ENCODE measurements around the gene MED8. TPM values are rescaled to one million over a fixed set of nuclear protein-coding genes. Genes with fewer than 3 reads are reported as not detected.
"Not testable (repeated sequence)": the region's sequence is repeated elsewhere in the genome, so short reads cannot be mapped to it uniquely, and the experiment has no call there.

The MED8 gene
- total RNA-seq, 2 donors from 2014 or later, result 39.2 to 51.3 TPM

DNA sequence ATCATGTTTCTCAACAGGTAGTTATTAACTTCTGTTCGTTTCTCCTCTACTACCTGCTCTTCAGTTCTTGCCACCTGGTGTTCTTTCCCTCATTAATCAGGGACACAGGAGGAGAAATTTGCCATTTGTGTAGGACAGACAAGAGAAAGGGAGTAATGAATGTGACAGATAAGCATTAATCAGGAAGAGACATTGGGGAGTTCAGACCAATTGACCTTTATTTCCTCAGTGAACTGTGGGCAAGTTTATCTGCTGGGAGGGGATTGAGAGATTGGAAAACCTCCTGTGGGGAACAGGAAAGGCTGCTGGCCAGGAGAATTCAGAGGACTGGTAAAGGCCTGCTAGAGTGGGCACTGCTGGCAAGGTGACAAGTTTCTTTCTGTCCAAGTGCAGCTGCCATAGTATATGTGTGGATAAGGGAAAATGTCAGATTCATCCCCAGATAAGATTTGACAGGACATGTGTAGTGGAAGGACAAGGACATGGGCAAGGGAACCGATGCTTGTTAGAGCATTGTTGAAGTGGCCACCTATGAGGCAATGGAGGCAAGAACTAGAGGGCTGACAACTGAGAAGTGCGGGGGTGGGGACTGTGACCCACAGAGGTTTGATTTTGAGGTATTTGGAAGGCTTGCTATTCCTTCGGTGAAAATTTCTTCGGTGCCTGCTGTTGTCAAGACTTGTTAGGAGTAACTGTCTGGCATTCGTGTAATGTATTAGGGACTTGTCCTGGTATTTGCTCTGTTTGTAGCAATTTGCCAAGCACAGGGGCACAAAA is 12.7 kb upstream of the MED8 start:
- H3K36me3 ChIP-seq, result peaks cover 9% of the 10 kb centered on the region

DNA sequence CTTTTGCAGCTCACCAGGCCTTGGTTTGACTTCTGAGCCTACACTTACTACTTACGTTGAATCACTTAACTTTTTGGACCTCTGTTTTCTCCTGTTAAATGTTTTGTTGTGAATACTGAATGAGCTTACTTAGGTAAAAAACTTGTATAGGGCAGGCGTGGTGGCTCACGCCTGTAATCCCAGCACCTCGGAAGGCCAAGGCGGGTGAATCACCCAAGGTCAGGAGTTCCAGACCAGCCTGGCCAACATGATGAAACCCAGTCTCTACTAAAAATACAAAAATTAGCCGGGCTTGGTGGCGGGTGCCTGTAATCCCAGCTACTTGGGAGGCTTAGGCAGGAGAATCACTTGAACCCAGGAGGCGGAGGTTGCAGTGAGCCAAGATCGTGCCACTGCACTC is 10.8 kb upstream of the MED8 start:
- H3K27me3 ChIP-seq; intact Hi-C loops (cut with DNase I); DNase-seq; H3K27ac ChIP-seq; H3K9me3 ChIP-seq; H3K36me3 ChIP-seq; H3K9ac ChIP-seq (ENCODE audit: low read depth in 2 of 2, low read length in 2 of 2); H3K4me1 ChIP-seq; H3K4me3 ChIP-seq: not testable (repeated sequence)

More for the DNA sequence above, 12.7 kb upstream of the MED8 start:
- no peak overlapping the region for H3K4me3 ChIP-seq
- H3K9ac ChIP-seq (ENCODE audit: low read depth in 2 of 2, low read length in 2 of 2), result no peak overlapping the region
- H3K27me3 ChIP-seq, result no peaks in the 10 kb centered on the region
- intact Hi-C loops (cut with DNase I), result no loop called here
- DNase-seq, result no peak
- H3K4me1 ChIP-seq, result peaks cover 11% of the 10 kb centered on the region
- H3K27ac ChIP-seq, result no peak overlapping the region
- no peaks in the 10 kb centered on the region for H3K9me3 ChIP-seq
- TF ChIP-seq, protein P1, sequence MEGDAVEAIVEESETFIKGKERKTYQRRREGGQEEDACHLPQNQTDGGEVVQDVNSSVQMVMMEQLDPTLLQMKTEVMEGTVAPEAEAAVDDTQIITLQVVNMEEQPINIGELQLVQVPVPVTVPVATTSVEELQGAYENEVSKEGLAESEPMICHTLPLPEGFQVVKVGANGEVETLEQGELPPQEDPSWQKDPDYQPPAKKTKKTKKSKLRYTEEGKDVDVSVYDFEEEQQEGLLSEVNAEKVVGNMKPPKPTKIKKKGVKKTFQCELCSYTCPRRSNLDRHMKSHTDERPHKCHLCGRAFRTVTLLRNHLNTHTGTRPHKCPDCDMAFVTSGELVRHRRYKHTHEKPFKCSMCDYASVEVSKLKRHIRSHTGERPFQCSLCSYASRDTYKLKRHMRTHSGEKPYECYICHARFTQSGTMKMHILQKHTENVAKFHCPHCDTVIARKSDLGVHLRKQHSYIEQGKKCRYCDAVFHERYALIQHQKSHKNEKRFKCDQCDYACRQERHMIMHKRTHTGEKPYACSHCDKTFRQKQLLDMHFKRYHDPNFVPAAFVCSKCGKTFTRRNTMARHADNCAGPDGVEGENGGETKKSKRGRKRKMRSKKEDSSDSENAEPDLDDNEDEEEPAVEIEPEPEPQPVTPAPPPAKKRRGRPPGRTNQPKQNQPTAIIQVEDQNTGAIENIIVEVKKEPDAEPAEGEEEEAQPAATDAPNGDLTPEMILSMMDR (IDR thresholded peaks at IDR 0.05), result no peak

DNA sequence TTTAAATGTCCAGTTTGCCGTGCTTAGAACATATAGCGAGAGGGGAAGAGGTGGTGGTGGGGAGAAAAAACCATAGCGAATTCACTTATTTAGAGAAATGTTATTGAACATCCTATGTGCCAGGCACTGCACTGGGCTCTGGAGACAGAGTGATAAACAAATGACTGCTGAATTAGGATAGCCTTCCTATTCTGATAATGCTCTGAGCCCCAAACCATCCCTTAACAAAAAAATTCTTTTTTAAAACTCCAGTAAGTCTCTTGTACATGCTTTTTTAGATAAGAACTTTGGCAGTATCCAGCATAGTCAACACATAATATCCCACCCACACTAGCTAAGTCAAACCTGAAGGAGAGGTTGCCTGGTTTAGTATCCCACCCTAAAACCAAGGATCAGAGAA is 8.6 kb upstream of the MED8 start:
- intact Hi-C loops (cut with DNase I), result no loop called here
- H3K4me1 ChIP-seq, result no peaks in the 10 kb centered on the region
- H3K9ac ChIP-seq (ENCODE audit: low read depth in 2 of 2, low read length in 2 of 2), result no peak overlapping the region
- no peak overlapping the region for H3K27ac ChIP-seq
- H3K27me3 ChIP-seq, result no peaks in the 10 kb centered on the region
- H3K36me3 ChIP-seq, result no peaks in the 10 kb centered on the region
- no peak overlapping the region for H3K4me3 ChIP-seq
- no peaks in the 10 kb centered on the region for H3K9me3 ChIP-seq
- TF ChIP-seq, protein P1 (IDR thresholded peaks at IDR 0.05), result no peak
- DNase-seq, result no peak

DNA sequence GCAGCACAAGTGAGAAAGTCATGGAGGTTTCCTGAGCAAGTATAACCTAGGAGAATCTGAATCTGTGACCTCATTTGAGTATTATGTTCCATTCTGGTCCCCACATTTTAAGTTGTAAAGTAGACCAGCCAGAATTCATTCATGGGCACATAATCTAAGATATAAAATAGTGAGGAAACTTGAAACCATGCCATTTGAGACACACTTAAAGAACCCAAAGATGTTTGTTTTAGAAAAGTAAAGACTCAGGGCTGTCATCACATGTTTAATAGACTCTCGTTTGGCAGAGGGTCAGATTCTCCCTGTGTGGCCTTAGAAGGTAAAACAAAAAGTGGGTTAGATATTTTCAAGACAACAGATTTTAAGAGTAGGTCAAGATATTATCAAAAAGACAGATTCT is 6.5 kb upstream of the MED8 start:
- Histone ChIP-seq H3K27me3 (no peaks in the 10 kb centered on the region), H3K36me3 (no peaks in the 10 kb centered on the region), H3K9me3 (no peaks in the 10 kb centered on the region), H3K4me1 (no peaks in the 10 kb centered on the region), H3K9ac (ENCODE audit: low read depth in 2 of 2, low read length in 2 of 2) (no peak overlapping the region), H3K4me3 (no peak overlapping the region), H3K27ac (no peak overlapping the region)
- TF ChIP-seq, protein P1 (IDR thresholded peaks at IDR 0.05), result no peak
- no peak for DNase-seq
- intact Hi-C loops (cut with DNase I), result no loop called here

DNA sequence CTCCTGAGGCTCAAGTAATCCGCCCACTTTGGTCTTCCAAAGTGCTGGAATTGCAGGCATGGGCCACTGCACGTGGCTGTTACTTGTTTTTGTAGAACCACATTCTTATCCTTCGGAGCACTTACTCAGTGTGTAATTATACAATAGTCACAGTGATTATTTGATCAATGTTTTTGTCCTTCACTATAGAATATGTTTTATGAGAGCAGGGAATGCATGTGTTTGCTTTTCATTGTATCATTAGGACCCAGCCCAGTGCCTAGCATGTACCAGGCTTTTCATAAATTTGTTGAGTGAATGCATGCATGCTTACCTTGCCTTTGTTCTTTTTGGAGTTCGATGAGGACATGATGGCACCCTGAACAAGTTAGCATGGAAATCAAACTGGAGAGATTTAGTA is 5.9 kb upstream of the MED8 start:
- H3K27ac ChIP-seq, result no peak overlapping the region
- no peak overlapping the region for H3K4me3 ChIP-seq
- H3K9me3 ChIP-seq, result no peaks in the 10 kb centered on the region
- no peak overlapping the region for H3K9ac ChIP-seq (ENCODE audit: low read depth in 2 of 2, low read length in 2 of 2)
- H3K27me3 ChIP-seq, result no peaks in the 10 kb centered on the region
- H3K4me1 ChIP-seq, result no peaks in the 10 kb centered on the region
- DNase-seq, result no peak
- TF ChIP-seq, protein P1 (IDR thresholded peaks at IDR 0.05), result no peak
- no peaks in the 10 kb centered on the region for H3K36me3 ChIP-seq
- intact Hi-C loops (cut with DNase I), result no loop called here

DNA sequence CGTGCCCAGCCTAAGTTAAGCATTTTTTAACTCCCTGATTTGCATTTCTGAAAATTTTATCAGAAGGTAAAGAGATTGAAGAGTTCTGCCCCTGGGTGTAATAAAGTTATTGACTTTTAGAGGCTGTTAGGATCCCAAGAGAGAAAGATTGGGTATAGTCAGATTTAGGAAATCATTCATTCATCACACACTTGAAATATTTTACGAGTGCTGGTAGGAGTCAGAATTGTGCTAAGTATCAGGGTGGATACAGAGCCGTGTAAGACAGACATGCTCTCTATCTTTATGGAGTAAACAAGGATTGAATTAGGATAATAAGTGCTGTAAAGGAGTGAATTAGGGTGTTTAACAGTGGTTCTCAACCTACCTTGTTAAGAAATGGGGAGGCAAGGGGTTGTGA is 3.1 kb upstream of the MED8 start:
- no peaks in the 10 kb centered on the region for H3K36me3 ChIP-seq
- TF ChIP-seq, protein P1 (IDR thresholded peaks at IDR 0.05), result no peak
- H3K4me3 ChIP-seq, result no peak overlapping the region
- DNase-seq, result no peak
- no peaks in the 10 kb centered on the region for H3K9me3 ChIP-seq
- H3K9ac ChIP-seq (ENCODE audit: low read depth in 2 of 2, low read length in 2 of 2), result no peak overlapping the region
- no peak overlapping the region for H3K27ac ChIP-seq
- peaks cover 10% of the 10 kb centered on the region for H3K4me1 ChIP-seq
- no peaks in the 10 kb centered on the region for H3K27me3 ChIP-seq
- intact Hi-C loops (cut with DNase I), result no loop called here

Data from colonic mucosa (tissue), 4 donors.